Endometrial microvascular endothelial cells (primary cell): ENCODE results near the gene U2AF1L4. TPM values are rescaled to one million over a fixed set of nuclear protein-coding genes. Genes with fewer than 3 reads are reported as not detected.

ENCODE experiments used
- in situ Hi-C: cut with HindIII; loops from 2 replicates; pipeline ENCODE4 v1.10.0; 2017; ENCODE audit warnings: low sequenced_read_pairs, low pct_unique_long_range_greater_than_20kb; ENCODE audit errors: inconsistent ontology term
- total RNA-seq: library from RNA; depleted of rRNA; stranded (reverse); fragments of >200 nt; gene quantifications from one replicate; pipeline ENCODE4 v1.2.3, GENCODE V29; 2015; ENCODE audit errors: inconsistent ontology term

U2AF1L4 gene
- total RNA-seq, 1 donor from 2014 or later, result 7.4 TPM

GRCh38 chr19:35746531-35746930, 1.3 kb upstream of the U2AF1L4 start:
- in situ Hi-C loops, result no loop called here

GRCh38 chr19:35746087-35746462, 857 bp upstream of the U2AF1L4 start:
- in situ Hi-C loops, result no loop called here

- in situ Hi-C loops, result no loop called here
These were observed 539 bp downstream of the U2AF1L4 start for GRCh38 chr19:35744430-35745327.

- in situ Hi-C loops, result no loop called here
These were observed 1.4 kb downstream of the U2AF1L4 start for GRCh38 chr19:35743640-35744429.

- in situ Hi-C loops, result no loop called here
These were observed 3.0 kb downstream of the U2AF1L4 start, which contains the start of gene IGFLR1 for GRCh38 chr19:35742121-35742724. TSS of gene IGFLR1 (minus strand) at chr19:35742452. CDS start at chr19:35741180, 1,272 bp downstream.

- in situ Hi-C loops, result no loop called here
These were observed 4.1 kb downstream of the U2AF1L4 start for GRCh38 chr19:35741203-35741515.

GRCh38 chr19:35740423-35741202, 4.6 kb downstream of the U2AF1L4 start:
- in situ Hi-C loops, result no loop called here

GRCh38 chr19:35740108-35740422, 5.2 kb downstream of the U2AF1L4 start:
- in situ Hi-C loops, result no loop called here

GRCh38 chr19:35739275-35740107, 5.7 kb downstream of the U2AF1L4 start:
- in situ Hi-C loops, result no loop called here

GRCh38 chr19:35738887-35739229, 6.4 kb downstream of the U2AF1L4 start:
- in situ Hi-C loops, result no loop called here

- in situ Hi-C loops, result no loop called here
These were observed 7.0 kb downstream of the U2AF1L4 start for GRCh38 chr19:35738021-35738886.

- in situ Hi-C loops, result no loop called here
These were observed 8.0 kb downstream of the U2AF1L4 start for GRCh38 chr19:35736913-35737886.

- in situ Hi-C loops, result no loop called here
These were observed 10.3 kb downstream of the U2AF1L4 start for GRCh38 chr19:35734889-35735288.

GRCh38 chr19:35734273-35734672, 10.9 kb downstream of the U2AF1L4 start:
- in situ Hi-C loops, result no loop called here

- in situ Hi-C loops, result no loop called here
These were observed 11.8 kb downstream of the U2AF1L4 start for GRCh38 chr19:35733180-35734125.
